ENCODE measurements around the gene GDF7. TPM values are rescaled to one million over a fixed set of nuclear protein-coding genes. Genes with fewer than 3 reads are reported as not detected.
A peak's percentile ranks its signal among the peaks of the same experiment; 100 is the strongest.

GDF7 gene
- total and polyA plus RNA-seq, 2 of the 8 experiments (the other 6 are each of a cell fraction or from before 2014, with no cell fraction given), result 0.04 to 0.06 TPM

GRCh38 chr2:20667531-20668401, 822 bp downstream of the GDF7 start (continued):
- TF ChIP-seq JUND (IDR thresholded peaks at IDR 0.05; ENCODE audit: low read length) (no peak), SUZ12 (IDR thresholded peaks at IDR 0.05; ENCODE audit: low read length) (peak; percentile 79), KDM4A (IDR thresholded peaks at IDR 0.05; ENCODE audit: low read depth, low read length, severe bottlenecking) (no peak), CHD2 (IDR thresholded peaks at IDR 0.05; ENCODE audit: low read length) (no peak), KDM5A (IDR thresholded peaks at IDR 0.05; ENCODE audit: low read length) (no peak), JUN (IDR thresholded peaks at IDR 0.05; ENCODE audit: low read depth, low read length) (no peak), SAP30 (IDR thresholded peaks at IDR 0.05; ENCODE audit: insufficient read depth, insufficient replicate concordance, low read length) (no peak), CBX8 (IDR thresholded peaks at IDR 0.05; ENCODE audit: borderline replicate concordance, low read depth, low read length) (no peak; the same call in 1 of the 2 replicates), MAX (IDR thresholded peaks at IDR 0.05) (peak; percentile 9; the same call in 1 of the 2 replicates)

Data from H1 (cell line).